Neuron (in vitro differentiated cells): ENCODE data around the gene RASL11B.

Experiments
- H2AFZ ChIP-seq: one replicate; pipeline ENCODE4 v1.6.1; 2013; ENCODE audit warnings: low read depth, mild to moderate bottlenecking, inconsistent platforms, low read length, moderate library complexity
- H3K27me3 ChIP-seq: one replicate; pipeline ENCODE4 v1.6.1; 2013; ENCODE audit warnings: low read length; ENCODE audit not compliant: insufficient read depth
- H3K36me3 ChIP-seq: one replicate; pipeline ENCODE4 v1.6.1; 2013; ENCODE audit warnings: low read length; ENCODE audit not compliant: insufficient read depth
- H3K4me1 ChIP-seq: one replicate; pipeline ENCODE4 v1.6.1; 2013; ENCODE audit warnings: low read length; ENCODE audit not compliant: insufficient read depth
- H3K4me3 ChIP-seq: 2 replicates; pipeline ENCODE4 v1.5.1; 2013; ENCODE audit warnings: mild to moderate bottlenecking, low read length, moderate library complexity
- H3K9me3 ChIP-seq: one replicate; pipeline ENCODE4 v1.6.1; 2013; ENCODE audit warnings: low read length

Gene RASL11B

GRCh38 chr4:52889778-52890520 is 27.8 kb downstream of the RASL11B start:
- Histone ChIP-seq H3K36me3 (no peaks in the 10 kb centered on the region), H3K4me3 (no peak overlapping the region), H3K27me3 (no peaks in the 10 kb centered on the region), H2AFZ (no peak overlapping the region), H3K4me1 (no peaks in the 10 kb centered on the region), H3K9me3 (no peaks in the 10 kb centered on the region)

- H3K9me3 ChIP-seq = no peaks in the 10 kb centered on the region
- H3K27me3 ChIP-seq = no peaks in the 10 kb centered on the region
- no peak overlapping the region for H3K4me3 ChIP-seq
- no peaks in the 10 kb centered on the region for H3K4me1 ChIP-seq
- no peak overlapping the region for H2AFZ ChIP-seq
- no peaks in the 10 kb centered on the region for H3K36me3 ChIP-seq
Measured at GRCh38 chr4:52890521-52890791, 28.3 kb downstream of the RASL11B start.

- Histone ChIP-seq H3K4me3 (no peak overlapping the region), H3K4me1 (no peaks in the 10 kb centered on the region), H3K36me3 (no peaks in the 10 kb centered on the region), H3K27me3 (no peaks in the 10 kb centered on the region), H3K9me3 (no peaks in the 10 kb centered on the region), H2AFZ (no peak overlapping the region)
Measured at GRCh38 chr4:52891743-52892142, 29.6 kb downstream of the RASL11B start.

GRCh38 chr4:52892880-52893279 is 30.8 kb downstream of the RASL11B start:
- no peaks in the 10 kb centered on the region for H3K27me3 ChIP-seq
- no peaks in the 10 kb centered on the region for H3K9me3 ChIP-seq
- H3K4me3 ChIP-seq = no peak overlapping the region
- no peaks in the 10 kb centered on the region for H3K36me3 ChIP-seq
- no peak overlapping the region for H2AFZ ChIP-seq
- no peaks in the 10 kb centered on the region for H3K4me1 ChIP-seq

GRCh38 chr4:52894443-52894842 is 32.3 kb downstream of the RASL11B start:
- H2AFZ ChIP-seq = no peak overlapping the region
- no peaks in the 10 kb centered on the region for H3K27me3 ChIP-seq
- H3K36me3 ChIP-seq = no peaks in the 10 kb centered on the region
- H3K4me3 ChIP-seq = no peak overlapping the region
- H3K9me3 ChIP-seq = no peaks in the 10 kb centered on the region
- H3K4me1 ChIP-seq = no peaks in the 10 kb centered on the region

- no peak overlapping the region for H2AFZ ChIP-seq
- no peaks in the 10 kb centered on the region for H3K36me3 ChIP-seq
- no peak overlapping the region for H3K4me3 ChIP-seq
- no peaks in the 10 kb centered on the region for H3K9me3 ChIP-seq
- peaks cover 6% of the 10 kb centered on the region for H3K4me1 ChIP-seq
- H3K27me3 ChIP-seq = no peaks in the 10 kb centered on the region
Measured at GRCh38 chr4:52903273-52903672, 41.2 kb downstream of the RASL11B start.

GRCh38 chr4:52904421-52904820 is 42.3 kb downstream of the RASL11B start:
- H3K4me3 ChIP-seq = no peak overlapping the region
- H3K9me3 ChIP-seq = no peaks in the 10 kb centered on the region
- H3K36me3 ChIP-seq = no peaks in the 10 kb centered on the region
- H2AFZ ChIP-seq = no peak overlapping the region
- H3K27me3 ChIP-seq = no peaks in the 10 kb centered on the region
- peaks cover 6% of the 10 kb centered on the region for H3K4me1 ChIP-seq

- Histone ChIP-seq H3K4me1 (peaks cover 6% of the 10 kb centered on the region), H3K27me3 (no peaks in the 10 kb centered on the region), H2AFZ (no peak overlapping the region), H3K9me3 (no peaks in the 10 kb centered on the region), H3K36me3 (no peaks in the 10 kb centered on the region), H3K4me3 (no peak overlapping the region)
Measured at GRCh38 chr4:52907510-52907909, 45.4 kb downstream of the RASL11B start.

GRCh38 chr4:52910115-52910514 is 48.0 kb downstream of the RASL11B start:
- no peak overlapping the region for H3K4me3 ChIP-seq
- peaks cover 8% of the 10 kb centered on the region for H3K4me1 ChIP-seq
- no peaks in the 10 kb centered on the region for H3K36me3 ChIP-seq
- no peak overlapping the region for H2AFZ ChIP-seq
- no peaks in the 10 kb centered on the region for H3K27me3 ChIP-seq
- H3K9me3 ChIP-seq = no peaks in the 10 kb centered on the region

GRCh38 chr4:52911684-52912294 is 49.7 kb downstream of the RASL11B start:
- H2AFZ ChIP-seq = no peak overlapping the region
- peaks cover 8% of the 10 kb centered on the region for H3K4me1 ChIP-seq
- no peaks in the 10 kb centered on the region for H3K9me3 ChIP-seq
- no peaks in the 10 kb centered on the region for H3K36me3 ChIP-seq
- H3K27me3 ChIP-seq = no peaks in the 10 kb centered on the region
- H3K4me3 ChIP-seq = no peak overlapping the region

- no peak overlapping the region for H2AFZ ChIP-seq
Measured at GRCh38 chr4:52912608-52913007, 50.5 kb downstream of the RASL11B start.

GRCh38 chr4:52914051-52914605 is 52.0 kb downstream of the RASL11B start:
- Histone ChIP-seq H3K4me3 (no peak overlapping the region), H3K9me3 (no peaks in the 10 kb centered on the region), H3K4me1 (peaks cover 8% of the 10 kb centered on the region), H3K36me3 (no peaks in the 10 kb centered on the region), H2AFZ (no peak overlapping the region), H3K27me3 (no peaks in the 10 kb centered on the region)

More at GRCh38 chr4:52912608-52913007, 50.5 kb downstream of the RASL11B start:
- no peaks in the 10 kb centered on the region for H3K27me3 ChIP-seq
- H3K4me1 ChIP-seq = peaks cover 8% of the 10 kb centered on the region
- no peaks in the 10 kb centered on the region for H3K36me3 ChIP-seq
- no peaks in the 10 kb centered on the region for H3K9me3 ChIP-seq
- H3K4me3 ChIP-seq = no peak overlapping the region

GRCh38 chr4:52915191-52915590 is 53.1 kb downstream of the RASL11B start:
- Histone ChIP-seq H2AFZ (no peak overlapping the region), H3K27me3 (no peaks in the 10 kb centered on the region), H3K4me3 (no peak overlapping the region), H3K4me1 (peaks cover 8% of the 10 kb centered on the region), H3K9me3 (no peaks in the 10 kb centered on the region), H3K36me3 (no peaks in the 10 kb centered on the region)
